ENCODE results near the gene ATG7. TPM values are rescaled to one million over a fixed set of nuclear protein-coding genes. Genes with fewer than 3 reads are reported as not detected.
A peak's percentile ranks its signal among the peaks of the same experiment; 100 is the strongest.

ATG7 gene
- total RNA-seq, 4 donors from 2014 or later = 49.4 to 145 (median 82.1) TPM

DNA sequence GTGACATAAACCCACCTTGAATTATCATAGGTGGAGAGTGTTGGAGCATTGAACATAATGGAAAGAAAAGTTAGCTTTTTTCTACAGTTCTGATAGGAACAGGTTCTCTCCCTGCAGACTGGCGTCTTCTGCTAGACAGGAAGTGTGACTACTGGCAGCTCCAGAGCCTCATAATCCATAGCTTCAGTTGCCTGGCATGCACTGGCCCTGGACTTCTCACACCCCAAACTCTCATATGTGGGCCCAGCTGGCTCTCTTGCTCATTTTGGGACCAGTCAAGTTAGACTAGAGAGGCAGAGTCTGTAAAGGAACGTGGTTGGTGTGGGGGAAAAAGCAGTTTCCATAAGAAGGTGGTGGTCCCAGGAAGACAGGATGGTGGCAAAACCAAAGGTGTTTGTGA is 191.4 kb downstream of the ATG7 start:
- Histone ChIP-seq H3K4me1 (peaks cover 28% of the 10 kb centered on the region), H3K27ac (no peak overlapping the region), H3K4me3 (no peak overlapping the region), H3K9me3 (no peaks in the 10 kb centered on the region), H3K36me3 (peaks cover 5% of the 10 kb centered on the region), H3K27me3 (no peaks in the 10 kb centered on the region)
- 94% methylated on average over 2 of the region's 2 CpGs for WGBS
- DNase-seq (ENCODE audit: low spot score in 2 of 2) = no peak
- TF ChIP-seq POLR2AphosphoS5 (IDR thresholded peaks at IDR 0.05) = no peak
- TF ChIP-seq EP300 (IDR thresholded peaks at IDR 0.05) = no peak
- no peak for TF ChIP-seq POLR2A (IDR thresholded peaks at IDR 0.05)
- TF ChIP-seq, protein P1, sequence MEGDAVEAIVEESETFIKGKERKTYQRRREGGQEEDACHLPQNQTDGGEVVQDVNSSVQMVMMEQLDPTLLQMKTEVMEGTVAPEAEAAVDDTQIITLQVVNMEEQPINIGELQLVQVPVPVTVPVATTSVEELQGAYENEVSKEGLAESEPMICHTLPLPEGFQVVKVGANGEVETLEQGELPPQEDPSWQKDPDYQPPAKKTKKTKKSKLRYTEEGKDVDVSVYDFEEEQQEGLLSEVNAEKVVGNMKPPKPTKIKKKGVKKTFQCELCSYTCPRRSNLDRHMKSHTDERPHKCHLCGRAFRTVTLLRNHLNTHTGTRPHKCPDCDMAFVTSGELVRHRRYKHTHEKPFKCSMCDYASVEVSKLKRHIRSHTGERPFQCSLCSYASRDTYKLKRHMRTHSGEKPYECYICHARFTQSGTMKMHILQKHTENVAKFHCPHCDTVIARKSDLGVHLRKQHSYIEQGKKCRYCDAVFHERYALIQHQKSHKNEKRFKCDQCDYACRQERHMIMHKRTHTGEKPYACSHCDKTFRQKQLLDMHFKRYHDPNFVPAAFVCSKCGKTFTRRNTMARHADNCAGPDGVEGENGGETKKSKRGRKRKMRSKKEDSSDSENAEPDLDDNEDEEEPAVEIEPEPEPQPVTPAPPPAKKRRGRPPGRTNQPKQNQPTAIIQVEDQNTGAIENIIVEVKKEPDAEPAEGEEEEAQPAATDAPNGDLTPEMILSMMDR (IDR thresholded peaks at IDR 0.05) = no peak

GRCh38 chr3:11464356-11464755 is 192.2 kb downstream of the ATG7 start:
- TF ChIP-seq, protein P1 (IDR thresholded peaks at IDR 0.05) = no peak
- TF ChIP-seq EP300 (IDR thresholded peaks at IDR 0.05) (no peak), POLR2A (IDR thresholded peaks at IDR 0.05) (no peak), POLR2AphosphoS5 (IDR thresholded peaks at IDR 0.05) (no peak)
- no peak for DNase-seq (ENCODE audit: low spot score in 2 of 2)
- peaks cover 6% of the 10 kb centered on the region for H3K36me3 ChIP-seq
- H3K4me3 ChIP-seq = no peak overlapping the region
- H3K9me3 ChIP-seq = no peaks in the 10 kb centered on the region
- peaks cover 28% of the 10 kb centered on the region for H3K4me1 ChIP-seq
- WGBS = 75% methylated on average over 6 of the region's 6 CpGs
- H3K27ac ChIP-seq = no peak overlapping the region
- no peaks in the 10 kb centered on the region for H3K27me3 ChIP-seq

- TF ChIP-seq, protein P1 (IDR thresholded peaks at IDR 0.05) = no peak
- TF ChIP-seq POLR2AphosphoS5 (IDR thresholded peaks at IDR 0.05) = peak in 2 of 3 donors; percentile 39 to 58
- peak; percentile 56 for TF ChIP-seq EP300 (IDR thresholded peaks at IDR 0.05)
- TF ChIP-seq POLR2A (IDR thresholded peaks at IDR 0.05) = no peak
- Histone ChIP-seq H3K4me3 (no peak overlapping the region), H3K27me3 (no peaks in the 10 kb centered on the region), H3K9me3 (no peaks in the 10 kb centered on the region), H3K27ac (peak overlapping the region; percentile 75), H3K36me3 (peaks cover 6% of the 10 kb centered on the region), H3K4me1 (peaks cover 28% of the 10 kb centered on the region)
- 30% methylated on average over 9 of the region's 9 CpGs for WGBS
- no peak for DNase-seq (ENCODE audit: low spot score in 2 of 2)
Observed at GRCh38 chr3:11465744-11466616, 193.8 kb downstream of the ATG7 start.

DNA sequence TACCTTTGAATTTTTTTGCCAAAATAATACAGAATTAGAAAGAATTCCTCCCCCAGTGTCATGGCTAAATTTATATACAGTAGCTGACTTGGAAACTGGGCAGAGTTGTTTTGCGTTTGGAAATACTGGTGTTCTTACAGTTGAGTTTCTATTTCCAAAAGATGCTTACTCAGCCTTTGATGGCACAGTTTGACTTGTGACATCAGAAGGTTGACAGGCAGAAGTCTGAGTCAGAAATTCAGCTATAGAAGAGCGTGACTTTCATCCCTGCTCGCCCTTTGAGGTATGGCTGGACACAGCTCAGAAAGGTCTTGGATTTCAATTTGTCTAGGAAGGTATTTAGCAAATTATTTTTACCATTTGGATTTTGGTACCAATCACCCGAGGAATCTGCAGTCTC is 195.7 kb downstream of the ATG7 start:
- no peaks in the 10 kb centered on the region for H3K27me3 ChIP-seq
- no peaks in the 10 kb centered on the region for H3K9me3 ChIP-seq
- DNase-seq (ENCODE audit: low spot score in 2 of 2) = no peak
- H3K4me3 ChIP-seq = no peak overlapping the region
- H3K27ac ChIP-seq = no peak overlapping the region
- H3K36me3 ChIP-seq = peaks cover 6% of the 10 kb centered on the region
- peaks cover 28% of the 10 kb centered on the region for H3K4me1 ChIP-seq
- TF ChIP-seq EP300 (IDR thresholded peaks at IDR 0.05) = no peak
- TF ChIP-seq POLR2AphosphoS5 (IDR thresholded peaks at IDR 0.05) = no peak
- TF ChIP-seq POLR2A (IDR thresholded peaks at IDR 0.05) = no peak
- TF ChIP-seq, protein P1 (IDR thresholded peaks at IDR 0.05) = no peak
- WGBS = 97% methylated on average over 4 of the region's 4 CpGs

- Histone ChIP-seq H3K36me3 (peaks cover 6% of the 10 kb centered on the region), H3K27me3 (no peaks in the 10 kb centered on the region), H3K9me3 (no peaks in the 10 kb centered on the region), H3K4me1 (peaks cover 16% of the 10 kb centered on the region), H3K4me3 (no peak overlapping the region), H3K27ac (no peak overlapping the region)
- no peak for TF ChIP-seq POLR2A (IDR thresholded peaks at IDR 0.05)
- TF ChIP-seq, protein P1 (IDR thresholded peaks at IDR 0.05) = no peak
- no peak for TF ChIP-seq EP300 (IDR thresholded peaks at IDR 0.05)
- 84% methylated on average over 9 of the region's 9 CpGs for WGBS
- DNase-seq (ENCODE audit: low spot score in 2 of 2) = no peak
Observed at GRCh38 chr3:11470031-11470853, 198.0 kb downstream of the ATG7 start.
